Esophagus muscularis mucosa (tissue), 4 donors: ENCODE measurements around the gene PRPF18. TPM values are rescaled to one million over a fixed set of nuclear protein-coding genes. Genes with fewer than 3 reads are reported as not detected.

Experiments used
- DNase-seq: peaks from one replicate; pipeline ENCODE4 v3.0.0-alpha.2; 2017; ENCODE audit errors: extremely low spot score
- H3K27ac ChIP-seq, 4 donors: fragments of 200-600 bp; sonication (generic); replicated peaks in 1 of 4; 1 replicate in 3 of 4; 2 replicates in 1 of 4; pipeline ENCODE4 v1.5.1; 2016 to 2019; ENCODE audit warnings: mild to moderate bottlenecking in 1 of 4
- H3K27me3 ChIP-seq, 4 donors: fragments of 200-600 bp; sonication (generic); one replicate each; pipeline versions ENCODE4 v1.5.1 to v1.6.0; 2016 to 2019
- H3K36me3 ChIP-seq, 4 donors: fragments of 200-600 bp; sonication (generic); one replicate each; pipeline ENCODE4 v1.5.1; 2016 to 2019
- H3K4me1 ChIP-seq, 4 donors: fragments of 200-600 bp; sonication (generic); one replicate each; pipeline ENCODE4 v1.5.1; 2016 to 2019
- H3K4me3 ChIP-seq, 4 donors: fragments of 200-600 bp; sonication (generic); 1 replicate in 2 of 4; 2 replicates in 2 of 4; pipeline ENCODE4 v1.5.1; 2016 to 2019; ENCODE audit warnings: mild to moderate bottlenecking in 4 of 4, moderate library complexity in 1 of 4
- H3K9me3 ChIP-seq, 4 donors: fragments of 200-600 bp; sonication (generic); 1 replicate in 3 of 4; 2 replicates in 1 of 4; pipeline ENCODE4 v1.5.1; 2016 to 2019
- EP300 ChIP-seq: sonication (generic); formaldehyde crosslinking; IDR thresholded peaks from one replicate; pipeline ENCODE4 v1.6.1; 2017; ENCODE audit warnings: antibody characterized with exemption
- POLR2A ChIP-seq: fragments of 450-650 bp; IDR thresholded peaks from one replicate; pipeline ENCODE4 v1.6.1; 2017; ENCODE audit warnings: antibody characterized with exemption, moderate library complexity, mild to moderate bottlenecking, low read depth
- POLR2AphosphoS5 ChIP-seq, 2 donors: sonication (generic); formaldehyde crosslinking; IDR thresholded peaks; one replicate each; pipeline ENCODE4 v1.6.1; 2017; ENCODE audit warnings: antibody characterized with exemption in 2 of 2
- WGBS: methylation state at CpG from one replicate; pipeline ENCODE4 v1.1.5; 2018; 5-methylcytosine and 5-hydroxymethylcytosine counted together
- intact Hi-C: fragments of 100-400 bp; cut with DNase I; formaldehyde crosslinking; loops from one replicate; pipeline ENCODE4 v1.15.1; 2023
- total RNA-seq, 4 donors: library from RNA; depleted of rRNA; stranded (reverse); fragments of >200 nt; gene quantifications; one replicate each; pipeline versions ENCODE4 v1.1.0 to v1.2.1, GENCODE V29; 2016
- TF ChIP-seq, protein P1 (sequence below), 3 experiments: fragments of 200-600 bp in 2 of 3; fragments of 450-650 bp in 1 of 3; sonication (generic) in 2 of 3; IDR thresholded peaks; one replicate each; pipeline ENCODE4 v1.5.1; 2017 to 2019; ENCODE audit warnings: antibody characterized with exemption in 3 of 3, mild to moderate bottlenecking in 2 of 3, moderate library complexity in 1 of 3

PRPF18 gene
- total RNA-seq, 4 donors from 2014 or later = 16.2 to 27.8 (median 25.6) TPM

- peaks cover 9 to 97% (median 73%) of the 10 kb centered on the region in 4 donors for H3K36me3 ChIP-seq
- no peaks in the 10 kb centered on the region for H3K9me3 ChIP-seq
- H3K27ac ChIP-seq = no peak overlapping the region
- no peak overlapping the region for H3K4me3 ChIP-seq
- TF ChIP-seq, protein P1, sequence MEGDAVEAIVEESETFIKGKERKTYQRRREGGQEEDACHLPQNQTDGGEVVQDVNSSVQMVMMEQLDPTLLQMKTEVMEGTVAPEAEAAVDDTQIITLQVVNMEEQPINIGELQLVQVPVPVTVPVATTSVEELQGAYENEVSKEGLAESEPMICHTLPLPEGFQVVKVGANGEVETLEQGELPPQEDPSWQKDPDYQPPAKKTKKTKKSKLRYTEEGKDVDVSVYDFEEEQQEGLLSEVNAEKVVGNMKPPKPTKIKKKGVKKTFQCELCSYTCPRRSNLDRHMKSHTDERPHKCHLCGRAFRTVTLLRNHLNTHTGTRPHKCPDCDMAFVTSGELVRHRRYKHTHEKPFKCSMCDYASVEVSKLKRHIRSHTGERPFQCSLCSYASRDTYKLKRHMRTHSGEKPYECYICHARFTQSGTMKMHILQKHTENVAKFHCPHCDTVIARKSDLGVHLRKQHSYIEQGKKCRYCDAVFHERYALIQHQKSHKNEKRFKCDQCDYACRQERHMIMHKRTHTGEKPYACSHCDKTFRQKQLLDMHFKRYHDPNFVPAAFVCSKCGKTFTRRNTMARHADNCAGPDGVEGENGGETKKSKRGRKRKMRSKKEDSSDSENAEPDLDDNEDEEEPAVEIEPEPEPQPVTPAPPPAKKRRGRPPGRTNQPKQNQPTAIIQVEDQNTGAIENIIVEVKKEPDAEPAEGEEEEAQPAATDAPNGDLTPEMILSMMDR (IDR thresholded peaks at IDR 0.05) = no peak
- no peak for TF ChIP-seq POLR2A
- TF ChIP-seq POLR2AphosphoS5 (IDR thresholded peaks at IDR 0.05) = no peak
- TF ChIP-seq EP300 = no peak
- H3K4me1 ChIP-seq = peaks cover 4 to 17% (median 10%) of the 10 kb centered on the region in 4 donors
- no peak for DNase-seq
- H3K27me3 ChIP-seq = no peaks in the 10 kb centered on the region
- intact Hi-C loops = loop anchor here (10.0 kb wide), 1 partner anchor 289 kb away; no protein-coding TSS in a partner anchor
- 93% methylated on average over 14 of the region's 20 CpGs for WGBS
Measured at GRCh38 chr10:13665516-13666262, 78.9 kb downstream of the PRPF18 start.

DNA sequence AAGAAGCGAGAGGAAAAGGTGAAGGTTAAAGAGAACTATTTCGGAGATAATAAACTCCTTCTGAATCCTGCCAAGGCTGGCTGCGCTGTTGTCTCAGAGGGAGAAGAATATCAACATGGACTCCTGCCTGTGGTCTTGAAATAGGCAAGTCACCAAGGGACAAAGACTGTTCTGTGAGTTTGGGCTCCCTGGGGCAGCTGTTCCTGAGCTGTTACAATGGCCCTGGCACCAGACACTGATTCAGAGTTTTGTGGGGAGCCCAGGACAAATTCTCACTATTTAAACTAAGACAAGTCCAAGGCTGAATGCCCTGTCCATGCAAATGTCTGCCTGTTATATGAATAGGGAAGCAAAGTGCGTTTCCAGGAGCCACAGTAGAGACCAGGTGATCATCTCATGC lies 81.4 kb downstream of the PRPF18 start:
- H3K36me3 ChIP-seq = peaks cover 9 to 91% (median 75%) of the 10 kb centered on the region in 4 donors
- TF ChIP-seq POLR2A (no peak), POLR2AphosphoS5 (IDR thresholded peaks at IDR 0.05) (no peak), EP300 (no peak)
- TF ChIP-seq, protein P1 (IDR thresholded peaks at IDR 0.05) = no peak
- no peak for DNase-seq
- no peak overlapping the region for H3K27ac ChIP-seq
- no peaks in the 10 kb centered on the region for H3K9me3 ChIP-seq
- H3K4me3 ChIP-seq = no peak overlapping the region
- intact Hi-C loops = loop anchor here (10.0 kb wide), 1 partner anchor 287 kb away; no protein-coding TSS in a partner anchor
- WGBS = 87% methylated on average over 4 of the region's 4 CpGs
- H3K4me1 ChIP-seq = peaks cover 0 to 8% (median 6%) of the 10 kb centered on the region in 4 donors
- no peaks in the 10 kb centered on the region for H3K27me3 ChIP-seq

GRCh38 chr10:13669182-13669855 lies 82.6 kb downstream of the PRPF18 start:
- peaks cover 9 to 90% (median 74%) of the 10 kb centered on the region in 4 donors for H3K36me3 ChIP-seq
- H3K27ac ChIP-seq = no peak overlapping the region
- no peaks in the 10 kb centered on the region for H3K27me3 ChIP-seq
- no peak for DNase-seq
- peaks cover 0 to 8% (median 6%) of the 10 kb centered on the region in 4 donors for H3K4me1 ChIP-seq
- 88% methylated on average over 8 of the region's 8 CpGs for WGBS
- no peaks in the 10 kb centered on the region for H3K9me3 ChIP-seq
- TF ChIP-seq EP300 (no peak), POLR2A (no peak), POLR2AphosphoS5 (IDR thresholded peaks at IDR 0.05) (no peak)
- TF ChIP-seq, protein P1 (IDR thresholded peaks at IDR 0.05) = no peak
- H3K4me3 ChIP-seq = no peak overlapping the region
- intact Hi-C loops = loop anchor here (10.0 kb wide), 1 partner anchor 285 kb away; no protein-coding TSS in a partner anchor

DNA sequence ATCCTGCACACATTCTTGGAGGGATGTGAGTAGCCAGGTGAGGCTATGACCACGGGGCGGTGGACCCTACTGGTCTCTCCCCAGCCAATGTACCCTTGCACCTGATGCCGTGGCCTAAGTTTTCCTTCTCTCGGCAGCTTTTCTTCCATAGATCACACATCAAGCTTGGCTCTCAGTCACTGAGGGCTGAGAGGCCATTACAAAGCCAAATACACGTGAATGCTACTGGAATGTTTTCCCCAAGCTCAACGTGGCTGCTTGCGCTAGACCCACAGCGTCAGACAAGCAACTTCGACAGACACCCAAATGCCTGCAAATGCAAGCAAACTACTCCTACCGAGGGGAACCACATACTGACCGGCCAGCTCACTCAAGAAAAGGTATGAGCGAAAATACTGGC lies 83.1 kb downstream of the PRPF18 start:
- Histone ChIP-seq H3K4me3 (no peak overlapping the region), H3K27ac (no peak overlapping the region), H3K36me3 (peaks cover 9 to 89% (median 73%) of the 10 kb centered on the region in 4 donors), H3K27me3 (no peaks in the 10 kb centered on the region), H3K4me1 (peaks cover 0 to 8% (median 6%) of the 10 kb centered on the region in 4 donors), H3K9me3 (no peaks in the 10 kb centered on the region)
- intact Hi-C loops = loop anchor here (10.0 kb wide), 1 partner anchor 285 kb away; no protein-coding TSS in a partner anchor
- DNase-seq = no peak
- 86% methylated on average over 9 of the region's 12 CpGs for WGBS
- TF ChIP-seq, protein P1 (IDR thresholded peaks at IDR 0.05) = no peak
- TF ChIP-seq POLR2A (no peak), POLR2AphosphoS5 (IDR thresholded peaks at IDR 0.05) (no peak), EP300 (no peak)
